ENCODE data around the gene AGFG2. TPM values are rescaled to one million over a fixed set of nuclear protein-coding genes. Genes with fewer than 3 reads are reported as not detected.

Gene AGFG2
- total and polyA plus RNA-seq, 2 of the 13 experiments (the other 11 are each of a cell fraction or from before 2014, with no cell fraction given): 125 to 132 TPM

DNA sequence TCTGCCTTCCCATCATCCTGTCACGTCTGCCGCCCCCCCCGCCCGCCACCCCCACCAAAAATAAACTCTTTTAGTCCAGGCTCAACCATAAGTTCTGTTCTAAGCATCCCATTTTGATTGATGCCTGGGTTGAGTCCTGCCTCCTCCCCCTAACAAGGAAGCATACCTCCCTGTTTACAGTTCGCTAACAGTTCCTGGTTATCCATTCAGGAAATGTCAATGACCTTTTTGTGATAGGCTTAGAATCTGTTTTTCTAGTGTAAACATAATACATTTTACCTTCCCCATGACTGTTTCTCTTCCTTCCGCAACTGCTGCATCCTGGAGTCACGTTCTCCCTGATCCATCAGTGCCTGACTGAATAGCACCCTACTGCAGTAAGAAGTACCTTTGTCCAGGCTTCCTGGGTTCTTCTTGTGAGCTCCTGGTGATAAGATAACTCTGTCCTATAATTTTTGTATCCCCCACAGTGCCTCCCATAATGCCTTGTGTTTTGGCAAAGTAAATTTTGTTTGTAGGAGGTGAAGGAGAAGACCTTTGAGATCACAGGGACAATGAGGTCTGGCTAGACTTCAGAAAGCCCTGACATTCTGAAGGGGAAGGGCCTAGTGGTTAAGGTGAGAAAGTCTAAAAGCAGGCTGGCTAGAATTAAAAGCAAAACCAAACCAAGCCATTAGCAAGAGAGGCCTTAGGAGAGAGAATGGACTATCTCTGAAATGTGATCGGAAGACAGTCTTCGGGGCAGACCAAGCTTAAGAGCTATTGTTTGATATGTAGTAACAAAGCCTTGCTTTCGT, 7.3 kb downstream of the AGFG2 start (continued):
- TF ChIP-seq RBAK (CRISPR knock-in tag; IDR thresholded peaks at IDR 0.05): no peak
- no peak for TF ChIP-seq NFE2 (CRISPR knock-in tag; IDR thresholded peaks at IDR 0.05)
- no peak for TF ChIP-seq JUNB (CRISPR knock-in tag; IDR thresholded peaks at IDR 0.05; ENCODE audit: borderline replicate concordance)
- TF ChIP-seq DPF2 (CRISPR knock-in tag; IDR thresholded peaks at IDR 0.05; ENCODE audit: borderline replicate concordance, low read depth): no peak; the same call in 1 of the 2 replicates
- TF ChIP-seq ZNF484 (CRISPR knock-in tag; IDR thresholded peaks at IDR 0.05; ENCODE audit: borderline replicate concordance, low read depth): no peak
- TF ChIP-seq TMF1 (CRISPR knock-in tag; IDR thresholded peaks at IDR 0.05; ENCODE audit: low read depth): no peak
- no peak for TF ChIP-seq AHDC1 (CRISPR knock-in tag; IDR thresholded peaks at IDR 0.05; ENCODE audit: borderline replicate concordance)
- TF ChIP-seq, protein P1, sequence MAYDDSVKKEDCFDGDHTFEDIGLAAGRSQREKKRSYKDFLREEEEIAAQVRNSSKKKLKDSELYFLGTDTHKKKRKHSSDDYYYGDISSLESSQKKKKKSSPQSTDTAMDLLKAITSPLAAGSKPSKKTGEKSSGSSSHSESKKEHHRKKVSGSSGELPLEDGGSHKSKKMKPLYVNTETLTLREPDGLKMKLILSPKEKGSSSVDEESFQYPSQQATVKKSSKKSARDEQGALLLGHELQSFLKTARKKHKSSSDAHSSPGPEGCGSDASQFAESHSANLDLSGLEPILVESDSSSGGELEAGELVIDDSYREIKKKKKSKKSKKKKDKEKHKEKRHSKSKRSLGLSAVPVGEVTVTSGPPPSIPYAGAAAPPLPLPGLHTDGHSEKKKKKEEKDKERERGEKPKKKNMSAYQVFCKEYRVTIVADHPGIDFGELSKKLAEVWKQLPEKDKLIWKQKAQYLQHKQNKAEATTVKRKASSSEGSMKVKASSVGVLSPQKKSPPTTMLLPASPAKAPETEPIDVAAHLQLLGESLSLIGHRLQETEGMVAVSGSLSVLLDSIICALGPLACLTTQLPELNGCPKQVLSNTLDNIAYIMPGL (CRISPR knock-in tag; IDR thresholded peaks at IDR 0.05; ENCODE audit: borderline replicate concordance in 1 of 2, low read depth in 1 of 2): no peak; a peak in 1 of 4 replicates
- TF ChIP-seq, protein P2, sequence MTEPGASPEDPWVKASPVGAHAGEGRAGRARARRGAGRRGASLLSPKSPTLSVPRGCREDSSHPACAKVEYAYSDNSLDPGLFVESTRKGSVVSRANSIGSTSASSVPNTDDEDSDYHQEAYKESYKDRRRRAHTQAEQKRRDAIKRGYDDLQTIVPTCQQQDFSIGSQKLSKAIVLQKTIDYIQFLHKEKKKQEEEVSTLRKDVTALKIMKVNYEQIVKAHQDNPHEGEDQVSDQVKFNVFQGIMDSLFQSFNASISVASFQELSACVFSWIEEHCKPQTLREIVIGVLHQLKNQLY (CRISPR knock-in tag; IDR thresholded peaks at IDR 0.05): peak; percentile 89
- no peak for TF ChIP-seq ZNF441 (CRISPR knock-in tag; IDR thresholded peaks at IDR 0.05; ENCODE audit: borderline replicate concordance)
- no peak for TF ChIP-seq HNRNPH1 (optimal IDR thresholded peaks at IDR 0.05; ENCODE audit: low read depth, low read length)
- TF ChIP-seq IRF1 (CRISPR knock-in tag; IDR thresholded peaks at IDR 0.05; ENCODE audit: low read depth): no peak
- TF ChIP-seq MLXIP (CRISPR knock-in tag; IDR thresholded peaks at IDR 0.05; ENCODE audit: borderline replicate concordance): no peak
- no peak for TF ChIP-seq SUZ12 (IDR thresholded peaks at IDR 0.05; ENCODE audit: low read depth, low read length)
- TF ChIP-seq CEBPB (IDR thresholded peaks at IDR 0.05; ENCODE audit: borderline replicate concordance, low read depth, low read length): no peak
- TF ChIP-seq DNMT3B (CRISPR knock-in tag; conservative IDR thresholded peaks at IDR 0.05): no peak
